ENCODE data around the gene VMP1.

DNA sequence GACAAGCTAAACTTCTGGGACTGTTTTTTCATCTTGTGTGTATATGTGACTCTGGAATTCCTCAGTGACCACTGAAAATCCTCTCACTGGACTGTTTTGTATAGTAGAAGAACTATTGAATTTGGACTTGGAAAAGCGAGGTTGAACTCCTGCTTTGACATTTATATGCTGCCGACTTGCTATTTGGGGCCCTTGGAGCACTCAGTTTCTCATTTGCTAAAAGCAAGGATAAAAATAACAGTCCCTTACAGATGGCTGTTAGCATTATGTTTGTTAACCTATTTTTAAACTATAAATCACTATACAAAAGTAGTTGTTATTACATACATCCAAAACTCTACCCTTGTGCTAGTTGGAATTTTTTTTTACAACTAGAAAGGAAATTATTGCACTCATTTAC lies 9.0 kb downstream of the VMP1 start:
- no peak for TF ChIP-seq POLR2A (IDR thresholded peaks at IDR 0.05)
- TF ChIP-seq, protein P1, sequence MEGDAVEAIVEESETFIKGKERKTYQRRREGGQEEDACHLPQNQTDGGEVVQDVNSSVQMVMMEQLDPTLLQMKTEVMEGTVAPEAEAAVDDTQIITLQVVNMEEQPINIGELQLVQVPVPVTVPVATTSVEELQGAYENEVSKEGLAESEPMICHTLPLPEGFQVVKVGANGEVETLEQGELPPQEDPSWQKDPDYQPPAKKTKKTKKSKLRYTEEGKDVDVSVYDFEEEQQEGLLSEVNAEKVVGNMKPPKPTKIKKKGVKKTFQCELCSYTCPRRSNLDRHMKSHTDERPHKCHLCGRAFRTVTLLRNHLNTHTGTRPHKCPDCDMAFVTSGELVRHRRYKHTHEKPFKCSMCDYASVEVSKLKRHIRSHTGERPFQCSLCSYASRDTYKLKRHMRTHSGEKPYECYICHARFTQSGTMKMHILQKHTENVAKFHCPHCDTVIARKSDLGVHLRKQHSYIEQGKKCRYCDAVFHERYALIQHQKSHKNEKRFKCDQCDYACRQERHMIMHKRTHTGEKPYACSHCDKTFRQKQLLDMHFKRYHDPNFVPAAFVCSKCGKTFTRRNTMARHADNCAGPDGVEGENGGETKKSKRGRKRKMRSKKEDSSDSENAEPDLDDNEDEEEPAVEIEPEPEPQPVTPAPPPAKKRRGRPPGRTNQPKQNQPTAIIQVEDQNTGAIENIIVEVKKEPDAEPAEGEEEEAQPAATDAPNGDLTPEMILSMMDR (IDR thresholded peaks at IDR 0.05) = no peak
